ENCODE measurements around the gene DCXR. TPM values are rescaled to one million over a fixed set of nuclear protein-coding genes. Genes with fewer than 3 reads are reported as not detected.

DCXR gene
- total and polyA plus RNA-seq, 2 of the 13 experiments (the other 11 are each of a cell fraction or from before 2014, with no cell fraction given), result 287 to 311 TPM

- TF ChIP-seq SIN3B (IDR thresholded peaks at IDR 0.05; ENCODE audit: low read length) (no peak), PBX2 (CRISPR knock-in tag; IDR thresholded peaks at IDR 0.05) (no peak), NBN (conservative IDR thresholded peaks at IDR 0.05) (no peak), CREB1 (IDR thresholded peaks at IDR 0.05) (no peak), CREB1 (CRISPR knock-in tag; IDR thresholded peaks at IDR 0.05) (no peak), ZNF646 (CRISPR knock-in tag; IDR thresholded peaks at IDR 0.05) (no peak), MED13 (CRISPR knock-in tag; IDR thresholded peaks at IDR 0.05) (no peak), ZNF101 (CRISPR knock-in tag; IDR thresholded peaks at IDR 0.05; ENCODE audit: borderline replicate concordance, low read depth) (no peak), ZNF703 (CRISPR knock-in tag; IDR thresholded peaks at IDR 0.05; ENCODE audit: borderline replicate concordance) (no peak), FOXP4 (CRISPR knock-in tag; IDR thresholded peaks at IDR 0.05) (no peak), ZNF350 (CRISPR knock-in tag; IDR thresholded peaks at IDR 0.05; ENCODE audit: borderline replicate concordance, low read depth) (no peak), SMARCC2 (IDR thresholded peaks at IDR 0.05) (no peak), ZNF382 (CRISPR knock-in tag; IDR thresholded peaks at IDR 0.05; ENCODE audit: borderline replicate concordance) (no peak)
- TF ChIP-seq, protein P1, sequence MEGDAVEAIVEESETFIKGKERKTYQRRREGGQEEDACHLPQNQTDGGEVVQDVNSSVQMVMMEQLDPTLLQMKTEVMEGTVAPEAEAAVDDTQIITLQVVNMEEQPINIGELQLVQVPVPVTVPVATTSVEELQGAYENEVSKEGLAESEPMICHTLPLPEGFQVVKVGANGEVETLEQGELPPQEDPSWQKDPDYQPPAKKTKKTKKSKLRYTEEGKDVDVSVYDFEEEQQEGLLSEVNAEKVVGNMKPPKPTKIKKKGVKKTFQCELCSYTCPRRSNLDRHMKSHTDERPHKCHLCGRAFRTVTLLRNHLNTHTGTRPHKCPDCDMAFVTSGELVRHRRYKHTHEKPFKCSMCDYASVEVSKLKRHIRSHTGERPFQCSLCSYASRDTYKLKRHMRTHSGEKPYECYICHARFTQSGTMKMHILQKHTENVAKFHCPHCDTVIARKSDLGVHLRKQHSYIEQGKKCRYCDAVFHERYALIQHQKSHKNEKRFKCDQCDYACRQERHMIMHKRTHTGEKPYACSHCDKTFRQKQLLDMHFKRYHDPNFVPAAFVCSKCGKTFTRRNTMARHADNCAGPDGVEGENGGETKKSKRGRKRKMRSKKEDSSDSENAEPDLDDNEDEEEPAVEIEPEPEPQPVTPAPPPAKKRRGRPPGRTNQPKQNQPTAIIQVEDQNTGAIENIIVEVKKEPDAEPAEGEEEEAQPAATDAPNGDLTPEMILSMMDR (CRISPR knock-in tag; IDR thresholded peaks at IDR 0.05), result no peak
- TF ChIP-seq, protein P2, sequence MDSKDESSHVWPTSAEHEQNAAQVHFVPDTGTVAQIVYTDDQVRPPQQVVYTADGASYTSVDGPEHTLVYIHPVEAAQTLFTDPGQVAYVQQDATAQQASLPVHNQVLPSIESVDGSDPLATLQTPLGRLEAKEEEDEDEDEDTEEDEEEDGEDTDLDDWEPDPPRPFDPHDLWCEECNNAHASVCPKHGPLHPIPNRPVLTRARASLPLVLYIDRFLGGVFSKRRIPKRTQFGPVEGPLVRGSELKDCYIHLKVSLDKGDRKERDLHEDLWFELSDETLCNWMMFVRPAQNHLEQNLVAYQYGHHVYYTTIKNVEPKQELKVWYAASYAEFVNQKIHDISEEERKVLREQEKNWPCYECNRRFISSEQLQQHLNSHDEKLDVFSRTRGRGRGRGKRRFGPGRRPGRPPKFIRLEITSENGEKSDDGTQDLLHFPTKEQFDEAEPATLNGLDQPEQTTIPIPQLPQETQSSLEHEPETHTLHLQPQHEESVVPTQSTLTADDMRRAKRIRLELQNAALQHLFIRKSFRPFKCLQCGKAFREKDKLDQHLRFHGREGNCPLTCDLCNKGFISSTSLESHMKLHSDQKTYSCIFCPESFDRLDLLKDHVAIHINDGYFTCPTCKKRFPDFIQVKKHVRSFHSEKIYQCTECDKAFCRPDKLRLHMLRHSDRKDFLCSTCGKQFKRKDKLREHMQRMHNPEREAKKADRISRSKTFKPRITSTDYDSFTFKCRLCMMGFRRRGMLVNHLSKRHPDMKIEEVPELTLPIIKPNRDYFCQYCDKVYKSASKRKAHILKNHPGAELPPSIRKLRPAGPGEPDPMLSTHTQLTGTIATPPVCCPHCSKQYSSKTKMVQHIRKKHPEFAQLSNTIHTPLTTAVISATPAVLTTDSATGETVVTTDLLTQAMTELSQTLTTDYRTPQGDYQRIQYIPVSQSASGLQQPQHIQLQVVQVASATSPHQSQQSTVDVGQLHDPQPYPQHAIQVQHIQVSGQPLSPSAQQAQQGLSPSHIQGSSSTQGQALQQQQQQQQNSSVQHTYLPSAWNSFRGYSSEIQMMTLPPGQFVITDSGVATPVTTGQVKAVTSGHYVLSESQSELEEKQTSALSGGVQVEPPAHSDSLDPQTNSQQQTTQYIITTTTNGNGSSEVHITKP (CRISPR knock-in tag; IDR thresholded peaks at IDR 0.05; ENCODE audit: low read depth), result no peak
Measured at GRCh38 chr17:82081546-82081945, 44.0 kb upstream of the DCXR start (continued).
